Skin of body (tissue), 3 donors: ENCODE data around the gene NPIPB13. TPM values are rescaled to one million over a fixed set of nuclear protein-coding genes. Genes with fewer than 3 reads are reported as not detected.
"Not testable (repeated sequence)": the region's sequence is repeated elsewhere in the genome, so short reads cannot be mapped to it uniquely, and the experiment has no call there.

Experiments
- DNase-seq: peaks from one replicate; lab custom pipeline; 2025; lab: John Stamatoyannopoulos, UW
- small RNA-seq: library from RNA; depleted of rRNA; stranded (forward); fragments of <200 nt; gene quantifications from one replicate; pipeline ENCODE3, GENCODE V24; 2014; ENCODE audit warnings: low replicate concordance
- total RNA-seq: library from RNA; depleted of rRNA; stranded (reverse); fragments of >200 nt; gene quantifications from one replicate; pipeline ENCODE4 v1.2.3, GENCODE V29; 2014

NPIPB13 gene
- total RNA-seq, result 1.6 TPM

DNA sequence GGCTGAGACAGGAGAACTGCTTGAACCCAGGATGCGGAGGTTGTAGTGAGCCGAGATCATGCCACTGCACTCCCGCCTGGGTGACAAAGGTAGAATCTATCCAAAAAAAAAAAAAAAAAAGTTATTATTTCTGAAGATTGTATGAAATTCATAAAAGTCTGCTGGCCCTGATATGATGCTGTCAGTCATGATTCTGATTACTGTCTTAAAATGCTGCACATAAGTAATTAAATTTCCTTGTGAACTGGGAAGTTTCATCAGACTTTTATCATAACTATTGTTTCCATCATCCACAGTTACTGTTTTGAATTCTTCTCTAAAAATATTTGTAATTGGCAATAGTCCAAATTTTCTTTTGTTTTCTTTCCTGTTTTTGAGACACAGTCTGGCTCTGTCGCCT, at the start of gene NPIPB13:
Gene NPIPB13 (minus strand): TSS at position 101 of the 400 bp plus-strand sequence. CDS start 2,906 bp downstream, outside the sequence.
- not testable (repeated sequence) for DNase-seq

GRCh38 chr16:30282357-30282756, 34.1 kb upstream of the NPIPB13 start:
- not testable (repeated sequence) for DNase-seq

DNA sequence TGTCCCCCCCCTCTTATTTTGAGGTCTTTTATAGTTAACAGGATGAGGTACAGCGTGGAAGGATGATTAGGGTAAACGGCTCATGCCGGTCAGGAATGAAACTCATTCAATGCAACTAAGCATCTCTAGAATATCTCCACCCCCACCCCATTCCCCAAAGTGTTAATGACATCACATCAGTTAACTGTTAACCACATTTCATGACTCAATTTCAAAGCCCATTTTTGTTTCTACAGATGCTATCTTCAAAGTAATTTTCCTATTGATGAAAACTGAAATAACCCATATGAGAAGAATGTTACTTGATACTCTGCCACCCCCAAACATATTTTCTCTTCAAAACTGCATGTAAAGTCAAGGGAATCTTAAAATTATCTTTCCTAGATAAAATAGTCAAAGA, 30.2 kb upstream of the NPIPB13 start:
- not testable (repeated sequence) for DNase-seq

- not testable (repeated sequence) for DNase-seq
These were observed 31.2 kb downstream of the NPIPB13 start for GRCh38 chr16:30217082-30217481.

GRCh38 chr16:30211414-30211813, 36.9 kb downstream of the NPIPB13 start:
- not testable (repeated sequence) for DNase-seq

DNA sequence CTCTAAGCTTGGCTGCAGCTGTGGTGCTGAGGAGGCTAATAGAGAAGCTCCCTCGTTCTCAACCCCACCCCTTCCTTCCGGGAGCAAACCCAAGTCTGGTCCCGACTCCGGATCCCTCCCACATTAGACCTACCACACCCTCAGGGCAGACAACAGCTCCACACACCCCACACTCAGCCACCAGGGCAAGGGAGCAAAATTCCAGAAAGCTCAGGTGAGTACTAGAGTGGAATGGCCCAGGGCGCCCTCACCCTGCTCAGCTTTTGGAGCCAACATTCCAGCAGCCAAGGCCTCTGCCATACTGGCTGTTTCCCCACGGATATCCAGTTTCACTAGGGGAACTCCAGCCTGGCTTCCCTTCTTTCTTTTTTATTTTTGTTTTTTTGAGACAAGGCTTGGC, 39.2 kb downstream of the NPIPB13 start:
- DNase-seq, result not testable (repeated sequence)

DNA sequence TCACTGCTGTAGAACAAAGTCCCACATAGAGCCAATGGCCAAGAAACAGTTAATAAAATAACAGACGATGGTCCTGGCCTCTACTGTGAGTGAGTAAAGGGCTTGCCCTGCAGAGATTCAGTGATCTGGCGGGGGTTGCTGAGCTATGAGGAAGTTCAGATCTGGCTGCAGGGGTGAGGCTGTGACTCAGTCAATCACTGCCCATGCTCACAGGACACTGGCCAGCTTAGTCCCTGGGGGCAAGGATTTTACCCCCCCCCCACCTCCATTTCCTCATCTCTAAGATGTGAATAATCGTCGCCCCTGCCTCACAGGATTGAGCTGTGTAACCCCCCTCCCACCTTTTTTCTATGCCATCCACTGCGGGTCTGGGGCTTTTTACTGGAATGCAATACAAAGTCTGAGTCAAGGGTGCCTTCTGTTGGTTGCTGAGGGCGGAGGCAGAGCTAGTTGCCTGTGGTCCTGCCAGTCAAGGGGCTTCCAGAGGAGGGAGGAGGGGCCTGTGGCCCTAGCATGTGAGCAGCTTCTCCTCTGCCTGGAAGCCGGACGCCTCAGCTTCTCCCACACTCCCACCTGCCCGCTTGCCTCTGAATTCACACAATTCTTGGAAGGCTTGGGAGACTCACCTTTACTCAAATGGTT, 41.1 kb downstream of the NPIPB13 start:
- not testable (repeated sequence) for DNase-seq

DNA sequence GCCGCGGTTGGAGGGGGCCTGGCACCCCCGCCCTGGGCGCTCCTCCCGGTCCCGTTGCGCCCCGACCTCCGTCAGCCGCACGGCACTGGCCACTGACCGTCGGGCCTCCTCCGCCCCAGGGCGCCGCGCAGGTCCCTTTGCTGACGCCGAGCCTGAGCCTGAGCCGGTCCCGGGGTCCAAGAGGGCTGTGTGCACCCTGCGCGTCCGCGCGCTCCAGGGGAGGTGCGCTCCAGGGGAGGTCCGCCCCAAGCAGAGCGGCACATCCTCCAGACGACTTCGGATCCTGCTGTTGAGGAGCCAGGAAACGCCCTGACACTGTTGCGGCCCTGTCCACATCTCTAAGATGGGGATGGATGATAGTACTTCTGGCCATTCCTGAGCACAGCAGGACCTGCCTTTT, 42.0 kb downstream of the NPIPB13 start:
- DNase-seq, result not testable (repeated sequence)

DNA sequence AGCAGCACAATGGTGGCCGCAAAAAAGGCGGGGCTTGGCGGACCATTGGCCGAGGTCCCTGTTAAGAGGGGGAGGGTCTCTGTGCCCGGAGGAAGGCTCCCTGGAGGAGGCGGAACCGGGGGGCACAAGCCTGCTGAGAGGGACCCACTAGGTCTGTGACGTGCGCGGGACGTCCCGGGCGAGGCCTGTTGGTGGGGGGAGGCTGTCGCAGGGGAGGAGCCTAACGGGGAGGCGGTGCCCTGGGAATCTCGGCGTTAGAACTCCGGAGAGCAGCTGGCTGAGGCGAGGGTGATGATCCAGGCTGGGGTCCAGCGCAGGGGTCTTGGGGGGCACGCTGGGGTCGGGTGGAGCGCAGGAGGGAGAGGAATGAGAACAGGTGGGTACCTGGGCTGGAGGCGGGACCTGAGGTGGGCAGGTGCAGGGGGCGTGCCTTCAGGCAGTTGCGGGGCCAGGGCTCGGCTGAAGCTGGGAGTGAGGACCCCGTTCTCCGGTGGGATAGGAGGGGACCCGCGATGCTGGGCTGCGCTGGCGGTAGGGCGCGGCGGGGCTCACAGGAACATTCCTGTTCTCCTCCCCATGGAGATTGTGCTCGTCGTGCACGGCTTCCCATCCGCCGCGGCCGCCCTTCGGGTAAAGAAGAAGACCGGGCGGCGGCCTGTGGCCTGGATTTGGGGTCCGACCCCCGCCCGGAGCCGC, 42.6 kb downstream of the NPIPB13 start:
- DNase-seq, result not testable (repeated sequence)

DNA sequence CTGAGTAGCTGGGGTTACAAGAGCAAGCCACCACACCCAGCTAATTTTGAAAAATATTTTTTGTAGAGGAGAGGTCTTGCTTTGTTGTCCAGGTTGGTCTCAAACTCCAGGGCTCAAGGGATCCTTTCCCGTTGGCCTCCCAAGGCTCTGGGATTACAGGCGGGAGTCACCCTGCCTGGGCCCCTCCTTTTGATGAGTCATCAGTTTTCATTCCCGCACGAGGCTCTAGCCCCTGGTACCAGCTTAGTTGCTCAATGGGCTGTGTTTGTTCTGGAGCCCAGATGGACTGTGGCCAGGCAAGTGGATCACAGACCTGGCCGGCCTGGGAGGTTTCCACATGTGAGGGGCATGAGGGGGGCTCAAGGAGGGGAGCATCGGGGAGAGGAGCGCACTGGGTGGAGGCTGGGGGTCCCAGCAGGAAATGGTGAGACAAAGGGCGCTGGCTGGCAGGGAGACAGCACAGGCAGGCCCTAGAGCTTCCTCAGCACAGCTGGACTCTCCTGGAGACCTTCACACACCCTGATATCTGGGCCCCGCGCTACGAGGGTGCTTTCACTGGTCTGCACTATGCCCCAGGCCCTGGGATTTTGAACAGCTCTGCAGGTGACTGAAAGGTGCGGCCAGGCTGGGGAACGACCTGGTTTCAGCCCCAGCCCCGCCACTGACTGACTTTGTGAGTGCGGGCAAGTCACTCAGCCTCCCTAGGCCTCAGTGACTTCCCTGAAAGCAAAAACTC, 48.5 kb downstream of the NPIPB13 start:
- DNase-seq, result not testable (repeated sequence)

DNA sequence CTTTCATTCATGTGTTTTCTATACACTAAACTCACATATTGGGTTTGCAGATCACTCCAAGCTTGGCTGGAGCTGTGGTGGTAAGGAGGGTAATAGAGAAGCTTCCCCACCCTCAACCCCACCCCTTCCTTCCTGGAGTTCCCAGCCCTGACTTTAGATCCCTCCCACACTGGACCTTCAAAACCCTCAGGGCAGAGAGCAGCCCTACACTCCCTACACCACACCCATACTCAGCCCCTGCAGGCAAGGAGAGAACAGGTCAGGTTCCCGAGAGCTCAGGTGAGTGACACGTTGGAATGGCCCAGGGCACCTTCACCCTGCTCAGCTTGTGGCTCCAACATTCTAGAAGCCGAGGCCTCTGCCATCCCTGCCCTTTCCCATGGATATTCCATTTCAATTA, 49.2 kb downstream of the NPIPB13 start, which contains the start of gene SULT1A3:
Gene SULT1A3 (plus strand): TSS at position 207 of the 400 bp plus-strand sequence. CDS start 1,474 bp downstream, outside the sequence.
- not testable (repeated sequence) for DNase-seq

Small RNA genes within 50 kb of the gene (small RNA-seq; reads per million reads assigned to genes)
- gene AC106782.4, result not detected

Other genes with a start within 250 kb of the NPIPB13 start
- 1.5 TPM for gene DOC2A, start 237.5 kb downstream of the NPIPB13 start, total RNA-seq
- gene C16orf92, start 225.3 kb downstream of the NPIPB13 start, total RNA-seq, result not detected
- not detected for gene TLCD3B, start 217.2 kb downstream of the NPIPB13 start, total RNA-seq
- gene ALDOA, start 182.7 kb downstream of the NPIPB13 start, total RNA-seq, result 345 TPM
- 53.1 TPM for gene PPP4C, start 172.5 kb downstream of the NPIPB13 start, total RNA-seq
- gene TBX6, start 156.6 kb downstream of the NPIPB13 start, total RNA-seq, result 0.20 TPM
- gene YPEL3, start 152.3 kb downstream of the NPIPB13 start, total RNA-seq, result 22.4 TPM
- 4.6 TPM for gene GDPD3, start 134.9 kb downstream of the NPIPB13 start, total RNA-seq
- 13.3 TPM for gene MAPK3, start 125.3 kb downstream of the NPIPB13 start, total RNA-seq
- gene CORO1A, start 64.9 kb downstream of the NPIPB13 start, total RNA-seq, result 16.0 TPM
- gene BOLA2B, start 54.8 kb downstream of the NPIPB13 start, total RNA-seq, result 6.1 TPM
- 7.3 TPM for gene SLX1A, start 54.6 kb downstream of the NPIPB13 start, total RNA-seq
- gene SULT1A3, start 49.2 kb downstream of the NPIPB13 start, total RNA-seq, result 3.1 TPM
- gene CD2BP2, start 106.8 kb upstream of the NPIPB13 start, total RNA-seq, result 17.0 TPM
- gene TBC1D10B, start 122.0 kb upstream of the NPIPB13 start, total RNA-seq, result 24.7 TPM
- 921 TPM for gene MYL11, start 126.3 kb upstream of the NPIPB13 start, total RNA-seq
- gene SEPTIN1, start 134.1 kb upstream of the NPIPB13 start, total RNA-seq, result 0.69 TPM
- 3.8 TPM for gene ZNF48, start 146.9 kb upstream of the NPIPB13 start, total RNA-seq
- gene ZNF771, start 159.1 kb upstream of the NPIPB13 start, total RNA-seq, result 4.7 TPM
- 14.3 TPM for gene DCTPP1, start 181.6 kb upstream of the NPIPB13 start, total RNA-seq
- 13.1 TPM for gene SEPHS2, start 197.4 kb upstream of the NPIPB13 start, total RNA-seq
- gene ITGAL, start 224.3 kb upstream of the NPIPB13 start, total RNA-seq, result 6.1 TPM